GM21737 (cell line): ENCODE results near the gene ZNF844.
A peak's percentile ranks its signal among the peaks of the same experiment; 100 is the strongest.
"Not testable (repeated sequence)": the region's sequence is repeated elsewhere in the genome, so short reads cannot be mapped to it uniquely, and the experiment has no call there.

Experiments used
- ATAC-seq: cut with Tn5 transposase; IDR thresholded peaks from one replicate; pipeline ENCODE4 v1.9.1; 2021; ENCODE audit warnings: mild to moderate bottlenecking, moderate library complexity; ENCODE audit not compliant: unreplicated experiment

The ZNF844 gene

GRCh38 chr19:12064590-12065538 lies at the start of gene ZNF844:
Gene ZNF844, plus strand, starts transcription at chr19:12064731. Its CDS starts 143 bp downstream, at chr19:12064874.
- peak; percentile 83 for ATAC-seq

DNA sequence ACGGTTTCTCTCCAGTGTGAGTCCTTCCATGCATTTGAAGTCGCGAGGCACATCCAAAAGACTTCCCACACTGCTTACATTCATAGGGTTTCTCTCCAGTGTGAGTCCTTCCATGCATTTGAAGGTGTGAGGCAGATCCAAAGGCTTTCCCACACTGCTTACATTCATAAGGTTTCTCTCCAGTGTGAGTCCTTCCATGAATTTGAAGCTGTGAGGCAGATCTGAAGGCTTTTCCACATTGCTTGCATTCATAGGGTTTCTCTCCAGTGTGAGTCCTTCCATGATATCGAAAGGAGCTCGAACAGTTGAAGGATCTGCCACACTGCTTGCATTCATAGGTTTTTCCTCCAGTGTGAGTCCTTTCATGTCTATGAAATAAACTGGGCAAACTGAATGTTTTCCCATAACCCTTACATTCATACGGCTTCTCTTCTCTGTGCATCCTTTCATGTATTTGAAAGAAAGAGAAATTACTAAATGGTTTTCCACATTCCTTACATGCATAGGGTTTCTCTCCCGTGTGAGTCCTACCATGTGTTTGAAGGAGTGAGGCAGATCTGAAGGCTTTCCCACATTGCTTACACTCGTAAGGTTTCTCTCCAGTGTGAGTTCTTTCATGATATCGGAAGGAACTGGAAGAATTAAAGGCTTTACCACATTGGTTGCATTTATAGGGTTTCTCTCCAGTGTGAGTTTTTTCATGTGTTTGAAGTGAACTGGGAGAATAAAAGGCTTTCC lies 49.3 kb upstream of the ZNF844 start:
- no peak for ATAC-seq

GRCh38 chr19:12015753-12016116 lies 48.8 kb upstream of the ZNF844 start:
- no peak for ATAC-seq

DNA sequence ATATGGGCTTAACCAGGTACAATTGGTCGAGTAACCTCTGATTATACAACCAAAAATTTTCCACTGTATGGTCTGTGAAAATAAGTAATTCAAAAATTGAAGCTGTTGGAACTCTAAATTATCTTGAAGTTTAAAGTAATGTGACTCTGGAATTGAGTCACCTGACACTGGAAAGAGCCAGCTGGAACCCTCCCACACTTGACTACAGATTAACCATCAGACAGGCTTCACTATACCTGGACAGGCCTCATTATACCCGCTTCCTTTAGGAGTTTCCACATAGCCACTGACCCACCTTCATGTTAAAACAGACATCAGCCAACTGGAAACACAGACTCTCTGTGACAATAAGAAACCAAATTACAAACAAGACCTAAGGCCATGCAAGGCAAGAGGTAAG lies 30.3 kb upstream of the ZNF844 start:
- ATAC-seq = no peak

GRCh38 chr19:12034620-12035019 lies 29.9 kb upstream of the ZNF844 start:
- no peak for ATAC-seq

DNA sequence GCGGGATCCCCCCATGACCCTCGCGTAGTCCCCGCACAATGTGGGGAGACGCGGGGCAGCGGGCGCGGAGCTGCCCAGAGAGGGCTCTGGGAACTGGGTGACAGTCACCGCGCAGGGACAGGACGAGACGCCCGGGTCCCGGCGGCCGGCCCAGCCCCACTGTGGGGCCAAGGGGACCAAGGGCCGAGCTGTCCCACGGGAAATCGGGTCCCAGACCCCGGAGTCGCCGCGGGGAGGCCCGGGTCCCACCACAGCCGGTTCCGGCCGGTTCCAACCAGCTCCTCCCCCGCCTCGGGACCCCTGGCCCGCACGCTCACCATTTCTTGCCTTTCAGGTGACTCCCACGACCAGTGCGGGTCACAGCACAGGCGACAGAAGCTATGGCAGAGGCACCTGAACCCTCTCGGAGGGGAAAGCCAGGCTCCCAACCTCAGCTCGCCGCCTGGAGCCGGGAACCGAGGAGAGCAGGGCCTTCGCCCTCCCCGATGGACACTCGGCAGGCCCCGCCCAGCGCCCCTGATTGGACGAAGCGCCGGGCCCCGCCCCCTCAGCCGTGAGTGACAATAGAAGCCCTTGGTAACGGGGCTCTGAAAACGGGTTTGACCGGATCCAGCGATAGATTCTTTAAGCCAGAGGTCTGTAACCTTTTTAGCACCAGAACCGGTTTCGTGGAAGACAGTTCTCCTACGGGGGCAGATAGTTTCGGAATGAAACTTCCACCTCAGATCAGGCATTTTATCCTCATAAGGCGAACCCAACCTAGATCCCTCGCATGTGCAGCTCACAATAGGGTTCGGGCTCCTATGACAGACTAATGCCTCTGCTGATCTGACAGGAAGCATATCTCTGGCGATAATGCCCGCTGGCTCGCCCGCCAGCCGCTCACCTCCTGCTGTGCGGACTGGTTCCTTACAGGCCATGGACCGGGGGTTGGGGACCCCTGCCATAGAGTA lies 29.0 kb upstream of the ZNF844 start, which contains the start of gene ZNF433:
TSS of gene ZNF433 (minus strand) at position 460 of the 953 bp plus-strand sequence. CDS start at position 320, 140 bp downstream.
- peak; percentile 86 for ATAC-seq

DNA sequence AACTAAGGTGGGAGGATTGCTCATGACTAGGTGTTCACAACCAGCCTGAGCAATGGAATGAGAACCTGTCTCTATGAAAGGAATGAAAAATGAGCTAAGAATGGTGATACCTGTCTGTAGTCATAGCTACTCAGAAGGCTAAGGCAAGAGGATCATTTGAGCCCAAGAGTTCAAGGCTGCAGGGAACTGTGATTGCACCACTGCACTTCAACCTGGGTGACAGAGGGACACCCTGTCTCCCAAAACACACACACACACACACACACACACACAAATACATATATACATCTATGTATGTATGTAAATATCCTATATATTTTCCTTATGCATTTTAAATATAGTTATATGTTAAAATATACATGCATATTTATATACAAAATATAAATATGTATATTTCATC lies 21.6 kb upstream of the ZNF844 start:
- ATAC-seq = no peak

GRCh38 chr19:12043752-12044422 lies 20.6 kb upstream of the ZNF844 start:
- ATAC-seq = no peak

DNA sequence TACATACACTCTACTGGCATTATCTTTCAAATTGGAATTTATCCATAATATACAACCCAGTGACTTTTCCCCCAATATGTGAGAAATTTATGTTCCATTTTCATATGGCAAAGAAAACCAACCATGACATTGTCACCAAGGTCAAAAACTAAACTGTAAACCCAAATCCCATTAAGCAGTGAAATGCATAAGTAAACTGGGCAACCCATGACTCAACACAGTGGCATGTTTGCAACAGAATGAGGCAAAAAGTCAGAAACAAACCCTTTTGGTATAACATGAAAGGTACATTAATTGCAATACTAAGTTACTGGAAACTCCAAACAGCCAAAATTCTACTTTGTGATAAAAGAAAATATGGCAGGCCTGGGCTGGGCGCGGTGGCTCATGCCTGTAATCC lies 16.7 kb upstream of the ZNF844 start:
- no peak for ATAC-seq

DNA sequence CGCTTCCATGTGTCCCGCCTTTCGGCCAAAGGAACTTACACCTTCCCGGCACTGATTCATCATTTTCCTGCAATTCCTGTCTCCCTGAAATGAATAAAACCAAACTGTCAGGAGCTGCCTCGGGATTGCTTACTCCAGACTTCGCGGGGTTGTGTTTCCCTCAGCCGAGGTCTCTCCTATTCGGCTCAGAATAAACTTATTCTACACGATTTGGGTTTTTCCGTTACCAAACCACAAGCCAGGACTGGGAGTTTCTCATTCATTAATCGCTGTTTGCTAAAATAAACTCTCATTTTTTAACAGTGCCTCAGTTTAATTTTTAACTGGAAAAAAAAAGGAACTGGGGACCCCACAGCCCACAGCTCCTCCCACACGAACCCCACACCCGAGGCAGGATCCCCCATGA lies 12.4 kb upstream of the ZNF844 start:
- no peak for ATAC-seq

GRCh38 chr19:12052497-12053169 lies 11.9 kb upstream of the ZNF844 start, which contains the start of gene ZNF878:
Gene ZNF878, minus strand, starts transcription at chr19:12052961. Its CDS starts 160 bp downstream, at chr19:12052801.
- peak; percentile 84 for ATAC-seq

- ATAC-seq = no peak
These were observed 8.7 kb upstream of the ZNF844 start for GRCh38 chr19:12055784-12056183.

GRCh38 chr19:12075538-12076139 lies 11.1 kb downstream of the ZNF844 start:
- ATAC-seq = no peak

- not testable (repeated sequence) for ATAC-seq
These were observed 11.8 kb downstream of the ZNF844 start for GRCh38 chr19:12076331-12076730.

DNA sequence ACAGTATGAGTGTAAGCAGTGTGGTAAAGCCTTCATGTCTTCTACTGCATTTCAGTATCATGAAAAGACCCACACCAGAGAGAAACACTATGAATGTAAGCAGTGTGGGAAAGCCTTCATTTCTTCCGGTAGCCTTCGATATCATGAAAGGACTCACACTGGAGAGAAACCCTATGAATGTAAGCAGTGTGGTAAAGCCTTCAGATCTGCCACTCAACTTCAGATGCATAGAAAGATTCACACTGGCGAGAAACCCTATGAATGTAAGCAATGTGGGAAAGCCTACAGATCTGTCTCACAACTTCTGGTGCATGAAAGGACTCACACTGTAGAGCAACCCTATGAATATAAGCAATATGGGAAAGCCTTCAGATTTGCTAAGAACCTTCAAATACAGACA lies 12.8 kb downstream of the ZNF844 start:
- no peak for ATAC-seq

- ATAC-seq = not testable (repeated sequence)
These were observed 18.8 kb downstream of the ZNF844 start for GRCh38 chr19:12083336-12083735.

- no peak for ATAC-seq
These were observed 20.7 kb downstream of the ZNF844 start for GRCh38 chr19:12085074-12085818.

DNA sequence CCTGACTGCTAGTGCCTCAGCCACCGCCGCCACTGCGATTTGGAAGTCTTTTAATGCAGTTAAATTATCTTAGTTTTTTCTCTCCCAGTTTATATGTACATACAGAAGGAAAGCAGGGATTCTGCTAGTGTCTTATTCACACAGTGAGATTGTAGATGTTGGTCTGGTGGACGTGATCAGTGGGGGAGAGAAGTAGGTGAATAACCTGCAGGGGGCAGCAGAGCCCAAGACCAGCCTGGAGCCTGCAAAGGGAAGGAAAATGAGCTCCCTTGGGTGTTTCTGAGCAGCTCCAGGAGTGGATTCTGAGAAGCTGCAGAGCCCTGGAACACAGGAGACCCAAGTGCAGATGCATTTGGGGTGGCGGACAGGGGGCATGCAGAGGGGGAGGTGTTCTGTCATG lies 26.3 kb downstream of the ZNF844 start:
- ATAC-seq = no peak
